HUES48 (cell line): Measurements from ENCODE around the gene FLNC.

ENCODE experiments used
- H3K27ac ChIP-seq: one replicate; pipeline ENCODE4 v1.7.0; 2013; ENCODE audit warnings: low read depth, low read length, inconsistent platforms
- H3K27me3 ChIP-seq: 2 replicates; pipeline ENCODE4 v1.6.1; 2013; ENCODE audit warnings: mild to moderate bottlenecking, low read length; ENCODE audit not compliant: control insufficient read depth, insufficient read depth
- H3K36me3 ChIP-seq: 2 replicates; pipeline ENCODE4 v1.6.1; 2013; ENCODE audit warnings: low read length; ENCODE audit not compliant: control insufficient read depth, insufficient read depth
- H3K4me1 ChIP-seq: 2 replicates; pipeline ENCODE4 v1.6.1; 2013; ENCODE audit warnings: mild to moderate bottlenecking, low read length; ENCODE audit not compliant: control insufficient read depth, insufficient read depth
- H3K4me3 ChIP-seq: 2 replicates; pipeline ENCODE4 v1.5.1; 2013; ENCODE audit warnings: mild to moderate bottlenecking, low read depth, low read length
- H3K9ac ChIP-seq: 2 replicates; pipeline ENCODE4 v1.6.1; 2013; ENCODE audit warnings: mild to moderate bottlenecking, low read depth, low read length, moderate library complexity
- H3K9me3 ChIP-seq: 2 replicates; pipeline ENCODE4 v1.6.1; 2013; ENCODE audit warnings: low read length; ENCODE audit not compliant: control insufficient read depth, insufficient read depth

The FLNC gene

GRCh38 chr7:128833148-128833945 is 3.1 kb downstream of the FLNC start:
- Histone ChIP-seq H3K4me3 (peak overlapping the region; percentile 55), H3K4me1 (peaks cover 27% of the 10 kb centered on the region), H3K36me3 (peaks cover 3% of the 10 kb centered on the region; the same call in 1 of the 2 replicates), H3K27me3 (peaks cover 29% of the 10 kb centered on the region), H3K27ac (peak overlapping the region; percentile 83), H3K9me3 (no peaks in the 10 kb centered on the region), H3K9ac (no peak overlapping the region; the same call in 1 of the 2 replicates)

DNA sequence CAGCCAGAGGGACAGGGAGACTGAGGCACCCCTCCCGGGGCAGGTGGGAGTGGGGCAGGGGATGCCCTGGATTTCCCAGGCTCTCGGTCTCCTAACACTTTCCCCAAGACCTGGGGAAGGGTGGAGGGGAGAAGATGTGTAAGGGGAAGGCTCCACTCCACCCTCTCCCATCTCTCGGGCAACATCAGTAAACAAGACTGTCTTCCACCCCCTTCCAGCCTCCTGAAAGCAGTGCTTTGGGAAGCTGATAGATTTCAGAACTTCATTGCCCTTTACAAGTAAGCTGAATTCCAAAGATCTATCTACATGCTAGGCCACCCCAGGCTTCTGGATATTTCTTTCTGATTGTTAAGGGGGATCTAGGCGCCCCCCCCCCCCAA is 3.7 kb downstream of the FLNC start:
- Histone ChIP-seq H3K27me3 (peaks cover 26% of the 10 kb centered on the region), H3K9me3 (no peaks in the 10 kb centered on the region), H3K4me3 (no peak overlapping the region), H3K27ac (peak overlapping the region; percentile 83), H3K36me3 (peaks cover 3% of the 10 kb centered on the region; the same call in 1 of the 2 replicates), H3K9ac (no peak overlapping the region), H3K4me1 (peaks cover 27% of the 10 kb centered on the region)

DNA sequence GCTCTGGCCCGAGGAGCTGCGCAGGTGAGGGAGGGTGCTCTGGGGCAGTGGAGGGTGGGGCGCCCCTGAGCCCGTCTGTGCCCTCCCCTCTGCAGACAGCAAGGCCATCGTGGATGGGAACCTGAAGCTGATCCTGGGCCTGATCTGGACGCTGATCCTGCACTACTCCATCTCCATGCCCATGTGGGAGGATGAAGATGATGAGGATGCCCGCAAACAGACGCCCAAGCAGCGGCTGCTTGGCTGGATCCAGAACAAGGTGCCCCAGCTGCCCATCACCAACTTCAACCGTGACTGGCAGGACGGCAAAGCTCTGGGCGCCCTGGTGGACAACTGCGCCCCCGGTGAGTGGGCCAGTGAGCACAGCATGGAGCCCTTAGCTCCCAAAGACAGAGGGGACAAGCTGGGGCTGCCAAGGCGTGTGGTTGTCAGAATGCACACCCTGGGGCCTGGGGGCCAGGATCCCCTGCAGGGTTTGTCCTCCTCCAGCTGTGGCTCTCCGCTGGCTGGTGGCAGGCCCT is 5.1 kb downstream of the FLNC start:
- Histone ChIP-seq H3K4me1 (peaks cover 21% of the 10 kb centered on the region), H3K36me3 (peaks cover 3% of the 10 kb centered on the region; the same call in 1 of the 2 replicates), H3K4me3 (no peak overlapping the region), H3K9ac (no peak overlapping the region), H3K9me3 (no peaks in the 10 kb centered on the region), H3K27ac (no peak overlapping the region), H3K27me3 (peaks cover 16% of the 10 kb centered on the region)

DNA sequence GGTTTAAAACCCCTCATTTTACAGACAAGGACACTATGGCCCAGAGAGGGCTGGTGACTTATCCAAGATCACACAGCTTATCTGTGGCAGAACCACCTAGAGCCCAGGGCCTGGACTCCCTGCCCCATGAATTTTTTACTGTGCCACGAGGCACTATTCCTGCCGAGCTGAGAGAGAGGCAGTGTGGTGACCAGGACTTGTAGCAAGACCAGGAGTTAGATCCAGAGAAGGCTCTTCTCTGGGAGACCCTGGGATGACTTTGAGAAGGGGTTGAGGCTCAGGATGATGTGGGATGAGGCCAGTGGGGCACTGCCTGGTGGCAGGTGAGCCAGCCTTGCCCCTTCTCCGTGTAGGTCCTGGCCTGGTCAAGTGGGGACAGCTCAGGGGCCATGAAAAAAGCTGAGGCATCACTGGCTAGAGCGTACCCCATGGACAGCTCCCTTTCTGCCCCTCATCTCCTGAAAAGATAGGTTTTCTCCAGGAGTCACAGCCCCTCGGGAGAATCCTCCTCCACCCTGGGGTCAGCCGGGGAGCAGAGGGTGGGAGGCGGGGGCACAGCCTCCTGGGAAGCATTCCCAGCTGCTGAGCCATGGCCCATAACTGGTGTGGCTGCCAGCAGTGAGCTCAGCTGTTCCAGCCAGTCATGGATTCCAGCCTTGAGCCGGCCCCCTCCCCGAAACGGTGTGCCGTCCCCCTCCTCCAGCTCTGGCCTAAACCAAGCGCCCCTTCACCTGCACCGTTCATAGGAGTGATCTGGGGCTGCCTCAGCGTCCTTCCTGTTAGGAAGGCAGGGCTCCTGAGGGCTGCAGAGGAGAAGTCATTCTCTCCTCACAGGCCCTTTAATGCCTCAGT is 5.8 kb downstream of the FLNC start:
- no peak overlapping the region for H3K9ac ChIP-seq
- H3K27me3 ChIP-seq: peaks cover 9% of the 10 kb centered on the region; the same call in 1 of the 2 replicates
- H3K9me3 ChIP-seq: no peaks in the 10 kb centered on the region
- H3K36me3 ChIP-seq: peaks cover 3% of the 10 kb centered on the region; the same call in 1 of the 2 replicates
- H3K4me1 ChIP-seq: peaks cover 21% of the 10 kb centered on the region
- H3K27ac ChIP-seq: no peak overlapping the region
- no peak overlapping the region for H3K4me3 ChIP-seq

DNA sequence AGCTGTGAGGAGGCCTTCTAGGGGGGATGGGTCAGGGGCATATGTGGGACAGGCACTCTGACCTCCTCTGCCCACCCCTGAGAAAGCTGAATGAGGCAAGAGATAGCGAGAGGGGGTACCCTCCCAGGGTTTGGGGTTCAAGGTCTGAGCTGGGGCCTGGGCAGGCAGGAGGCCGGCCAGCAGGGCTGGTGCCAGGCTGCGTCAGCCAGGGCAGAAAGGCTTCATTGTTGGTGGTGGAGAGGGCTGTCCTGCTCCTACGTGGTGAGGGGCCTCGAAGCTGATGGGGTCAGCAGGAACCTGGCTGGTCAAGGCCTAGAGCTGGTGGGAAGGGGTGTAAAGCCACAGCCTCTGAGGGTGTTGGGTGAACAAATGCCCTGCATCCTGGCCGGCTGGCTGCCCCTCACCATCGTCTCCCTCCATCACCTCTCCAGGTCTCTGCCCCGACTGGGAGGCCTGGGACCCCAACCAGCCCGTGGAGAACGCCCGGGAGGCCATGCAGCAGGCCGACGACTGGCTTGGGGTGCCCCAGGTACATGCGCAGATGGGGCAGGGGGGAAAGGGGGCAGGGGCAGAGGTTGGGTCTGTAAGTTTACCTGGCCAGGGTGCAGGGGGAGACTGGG is 6.6 kb downstream of the FLNC start:
- H3K9me3 ChIP-seq: no peaks in the 10 kb centered on the region
- peaks cover 3% of the 10 kb centered on the region; the same call in 1 of the 2 replicates for H3K36me3 ChIP-seq
- H3K27ac ChIP-seq: no peak overlapping the region
- H3K4me3 ChIP-seq: no peak overlapping the region
- H3K27me3 ChIP-seq: peaks cover under 1% of the 10 kb centered on the region; the same call in 1 of the 2 replicates
- no peak overlapping the region for H3K9ac ChIP-seq
- H3K4me1 ChIP-seq: peaks cover 17% of the 10 kb centered on the region

GRCh38 chr7:128837521-128837921 is 7.3 kb downstream of the FLNC start:
- Histone ChIP-seq H3K4me1 (peaks cover 14% of the 10 kb centered on the region), H3K9ac (no peak overlapping the region), H3K27ac (no peak overlapping the region), H3K4me3 (no peak overlapping the region), H3K36me3 (peaks cover 3% of the 10 kb centered on the region; the same call in 1 of the 2 replicates), H3K27me3 (no peaks in the 10 kb centered on the region), H3K9me3 (no peaks in the 10 kb centered on the region)

- Histone ChIP-seq H3K27me3 (no peaks in the 10 kb centered on the region), H3K4me1 (peaks cover 8% of the 10 kb centered on the region), H3K27ac (no peak overlapping the region), H3K9ac (no peak overlapping the region), H3K36me3 (peaks cover 3% of the 10 kb centered on the region; the same call in 1 of the 2 replicates), H3K9me3 (no peaks in the 10 kb centered on the region), H3K4me3 (no peak overlapping the region)
These were observed 8.0 kb downstream of the FLNC start for GRCh38 chr7:128838109-128838779.

DNA sequence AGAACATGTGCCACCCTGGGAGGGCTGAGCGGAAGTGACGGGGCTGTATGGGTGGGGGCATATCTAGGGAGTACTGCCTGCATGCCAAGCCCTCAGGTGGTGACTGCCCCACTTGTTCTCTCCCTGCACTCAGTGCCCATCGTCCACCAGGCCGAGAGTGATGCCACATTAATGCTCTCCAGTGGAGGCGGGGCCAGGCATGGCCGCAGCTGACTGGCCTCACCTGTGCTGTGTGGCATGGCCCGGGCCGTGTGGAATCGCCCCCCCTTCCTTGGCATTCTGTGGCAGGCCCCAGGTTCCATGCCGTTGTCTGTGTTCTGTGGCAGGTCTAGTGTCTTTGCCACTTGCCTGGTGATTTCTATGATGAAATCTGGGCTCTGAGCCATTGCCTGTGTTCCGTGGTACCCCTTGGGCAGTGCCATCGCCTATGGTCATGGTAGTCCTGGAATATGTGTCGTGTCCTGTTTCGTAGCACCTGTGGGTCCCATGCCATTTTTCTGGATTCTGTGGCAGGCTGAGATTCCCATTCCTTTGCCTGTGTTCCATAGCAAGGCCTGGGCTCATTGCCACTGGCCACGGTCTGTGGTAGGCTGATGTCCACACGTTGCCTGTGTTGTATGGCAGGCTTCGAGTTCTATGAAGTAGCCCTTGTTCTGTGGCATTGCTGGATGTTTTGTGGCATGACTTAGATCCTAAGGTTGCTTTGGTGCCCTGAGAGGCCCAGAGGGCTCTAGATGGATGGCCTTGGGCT is 8.9 kb downstream of the FLNC start:
- Histone ChIP-seq H3K9me3 (no peaks in the 10 kb centered on the region), H3K9ac (no peak overlapping the region), H3K4me1 (no peaks in the 10 kb centered on the region), H3K36me3 (peaks cover 3% of the 10 kb centered on the region; the same call in 1 of the 2 replicates), H3K27me3 (no peaks in the 10 kb centered on the region), H3K4me3 (no peak overlapping the region), H3K27ac (no peak overlapping the region)

DNA sequence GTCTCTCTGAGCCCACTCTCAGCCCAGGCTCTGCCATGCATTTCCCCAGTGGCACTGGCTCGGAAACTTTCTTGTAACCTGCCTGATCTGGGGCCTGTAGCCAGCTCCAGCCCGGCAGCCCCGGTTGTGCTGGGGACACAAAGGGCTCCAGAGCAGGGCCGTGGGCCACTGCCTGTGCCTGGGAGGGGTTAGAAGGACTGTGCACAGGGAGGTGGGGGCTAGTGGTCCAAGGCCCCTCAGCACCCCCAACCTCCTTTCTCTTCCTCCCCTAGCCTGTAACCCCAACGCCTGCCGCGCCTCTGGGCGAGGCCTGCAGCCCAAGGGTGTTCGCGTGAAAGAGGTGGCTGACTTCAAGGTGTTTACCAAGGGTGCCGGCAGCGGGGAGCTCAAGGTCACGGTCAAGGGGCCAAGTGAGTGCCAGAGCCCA is 9.6 kb downstream of the FLNC start:
- H3K4me1 ChIP-seq: no peaks in the 10 kb centered on the region
- peaks cover 5% of the 10 kb centered on the region; the same call in 1 of the 2 replicates for H3K36me3 ChIP-seq
- H3K27ac ChIP-seq: no peak overlapping the region

More for the DNA sequence above, 9.6 kb downstream of the FLNC start:
- H3K9me3 ChIP-seq: no peaks in the 10 kb centered on the region
- no peak overlapping the region for H3K4me3 ChIP-seq
- no peaks in the 10 kb centered on the region for H3K27me3 ChIP-seq
- no peak overlapping the region for H3K9ac ChIP-seq
